SK-N-SH (cell line): ENCODE data around the gene KAT6B. TPM values are rescaled to one million over a fixed set of nuclear protein-coding genes. Genes with fewer than 3 reads are reported as not detected.

Experiments used
- CTCF ChIA-PET: fragments of 300-600, 350-600 bp; formaldehyde crosslinking; extraction: SDS; loops from one replicate; lab custom pipeline; 2021; lab: Yijun Ruan, JAX
- POLR2A ChIA-PET: fragments of 350-600 bp; sonication (Branson Sonifier 250); formaldehyde crosslinking; extraction: SDS; loops from one replicate; lab custom pipeline; 2020; ENCODE audit warnings: antibody characterized with exemption, inconsistent platforms; lab: Yijun Ruan, JAX
- DNase-seq: peaks from one replicate; pipeline ENCODE4 v3.0.0; 2012
- H2AFZ ChIP-seq: fragments of 200-600 bp; sonication (generic); 2 replicates; pipeline ENCODE4 v1.8.1; 2016; ENCODE audit warnings: antibody characterized with exemption, mild to moderate bottlenecking, low read depth
- H3F3A ChIP-seq: fragments of 200-600 bp; sonication (generic); replicated peaks from 2 replicates; pipeline ENCODE3; 2016; ENCODE audit warnings: antibody characterized with exemption, mild to moderate bottlenecking; ENCODE audit not compliant: insufficient read depth
- H3K27ac ChIP-seq, 2 experiments: fragments of 200-500 bp in 1 of 2; fragments of 200-600 bp in 1 of 2; sonication (Bioruptor generic) in 1 of 2; sonication (generic), shearing (Covaris generic) in 1 of 2; 2 replicates each; pipeline versions ENCODE4 v1.5.1 to v1.6.1; 2014 to 2016; ENCODE audit warnings: low read depth in 2 of 2, inconsistent platforms in 1 of 2, low read length in 1 of 2, mild to moderate bottlenecking in 1 of 2, mixed read lengths in 1 of 2
- H3K27me3 ChIP-seq: fragments of 200-600 bp; sonication (generic), shearing (Covaris generic); 2 replicates; pipeline ENCODE4 v1.6.1; 2016; ENCODE audit warnings: mixed run types; ENCODE audit not compliant: insufficient read depth
- H3K36me3 ChIP-seq, 2 experiments: fragments of 200-500 bp in 1 of 2; fragments of 200-600 bp in 1 of 2; sonication (Bioruptor generic) in 1 of 2; sonication (generic) in 1 of 2; replicated peaks in 1 of 2; 2 replicates each; pipeline versions ENCODE3 to v1.5.1; 2014 to 2016; ENCODE audit warnings: low read length in 1 of 2, mild to moderate bottlenecking in 1 of 2; ENCODE audit not compliant: insufficient read depth in 2 of 2, control insufficient read depth in 1 of 2
- H3K4me1 ChIP-seq, 2 experiments: fragments of 200-500 bp in 1 of 2; fragments of 200-600 bp in 1 of 2; sonication (Bioruptor generic) in 1 of 2; sonication (generic), shearing (Covaris generic) in 1 of 2; 2 replicates each; pipeline versions ENCODE4 v1.5.1 to v1.6.1; 2014 to 2016; ENCODE audit warnings: low read depth in 1 of 2, low read length in 1 of 2, mixed run types in 1 of 2; ENCODE audit not compliant: insufficient read depth in 2 of 2, control insufficient read depth in 1 of 2
- H3K4me2 ChIP-seq: fragments of 200-600 bp; sonication (generic), shearing (Covaris generic); 2 replicates; pipeline ENCODE4 v1.6.1; 2017; ENCODE audit warnings: mixed run types
- H3K4me3 ChIP-seq, 2 experiments: fragments of 200-500 bp in 1 of 2; fragments of 200-600 bp in 1 of 2; sonication (Bioruptor generic) in 1 of 2; sonication (generic), shearing (Covaris generic) in 1 of 2; 2 replicates each; pipeline versions ENCODE4 v1.5.1 to v1.8.1; 2014 to 2016; ENCODE audit warnings: low read depth in 2 of 2, inconsistent platforms in 1 of 2, low read length in 1 of 2, mild to moderate bottlenecking in 1 of 2, mixed read lengths in 1 of 2, moderate library complexity in 1 of 2
- H3K79me2 ChIP-seq: fragments of 200-600 bp; sonication (generic); 2 replicates; pipeline ENCODE4 v1.8.1; 2017; ENCODE audit warnings: mild to moderate bottlenecking; ENCODE audit not compliant: insufficient read depth
- H3K9ac ChIP-seq: fragments of 200-600 bp; sonication (generic); 2 replicates; pipeline ENCODE4 v1.6.1; 2017; ENCODE audit warnings: mixed run types
- H3K9me2 ChIP-seq: fragments of 200-600 bp; sonication (generic); 2 replicates; pipeline ENCODE4 v1.6.1; 2017; ENCODE audit warnings: mixed run types
- H3K9me3 ChIP-seq: fragments of 200-600 bp; sonication (generic); 2 replicates; pipeline ENCODE4 v1.6.1; 2017; ENCODE audit warnings: mixed run types, mild to moderate bottlenecking, moderate library complexity
- H4K20me1 ChIP-seq: fragments of 200-600 bp; sonication (generic); 2 replicates; pipeline ENCODE4 v1.6.1; 2017; ENCODE audit warnings: mild to moderate bottlenecking, mixed run types; ENCODE audit not compliant: insufficient read depth
- CHD2 ChIP-seq: fragments of 150-350 bp; IDR thresholded peaks from 2 replicates; pipeline ENCODE4 v1.6.1; 2018; ENCODE audit warnings: low read length; ENCODE audit not compliant: partially characterized antibody
- ELF1 ChIP-seq: IDR thresholded peaks from 2 replicates; pipeline ENCODE4 v1.4.0; 2012
- EP300 ChIP-seq, 2 experiments: IDR thresholded peaks; 2 replicates each; pipeline versions ENCODE4 v1.4.0 to v1.6.1; 2012; ENCODE audit warnings: borderline replicate concordance in 1 of 2, low read depth in 1 of 2, low read length in 1 of 2
- FOXM1 ChIP-seq: IDR thresholded peaks from 2 replicates; pipeline ENCODE4 v1.4.0; 2012; ENCODE audit warnings: low read depth, mild to moderate bottlenecking
- MXI1 ChIP-seq: IDR thresholded peaks from 2 replicates; pipeline ENCODE4 v1.6.1; 2012; ENCODE audit warnings: mild to moderate bottlenecking, low read depth, low read length, improper control_type of control experiment
- NRF1 ChIP-seq: IDR thresholded peaks from 2 replicates; pipeline ENCODE4 v1.6.1; 2012; ENCODE audit warnings: low read depth, mild to moderate bottlenecking, low read length
- RCOR1 ChIP-seq: fragments of 150-350 bp; IDR thresholded peaks from 2 replicates; pipeline ENCODE4 v1.6.1; 2017; ENCODE audit warnings: antibody characterized with exemption, low read length
- RFX5 ChIP-seq: IDR thresholded peaks from 2 replicates; pipeline ENCODE4 v1.6.1; 2012; ENCODE audit warnings: mild to moderate bottlenecking, improper control_type of control experiment, low read length
- RXRA ChIP-seq: IDR thresholded peaks from 2 replicates; pipeline ENCODE4 v1.4.0; 2012; ENCODE audit warnings: low read depth, mild to moderate bottlenecking, borderline replicate concordance
- SIN3A ChIP-seq: IDR thresholded peaks from 2 replicates; pipeline ENCODE4 v1.6.1; 2012; ENCODE audit warnings: low read depth, mild to moderate bottlenecking, low read length, moderate library complexity, borderline replicate concordance
- TCF12 ChIP-seq: IDR thresholded peaks from 2 replicates; pipeline ENCODE4 v1.4.0; 2012
- TEAD4 ChIP-seq: IDR thresholded peaks from 2 replicates; pipeline ENCODE4 v1.4.0; 2012; ENCODE audit warnings: mild to moderate bottlenecking, borderline replicate concordance; ENCODE audit not compliant: insufficient read depth
- WGBS: methylation state at CpG from one replicate; pipeline ENCODE4 v1.1.6; 2017; ENCODE audit warnings: low lambda C conversion rate; 5-methylcytosine and 5-hydroxymethylcytosine counted together
- polyA plus RNA-seq, 3 experiments: library from polyadenylated mRNA; depleted of rRNA; stranded (reverse); fragments of >200 nt; gene quantifications; 2 replicates each; pipeline ENCODE4 v1.2.3, GENCODE V29; 2012
- TF ChIP-seq, protein P1 (sequence below): IDR thresholded peaks from 2 replicates; pipeline ENCODE4 v1.4.0; 2012; ENCODE audit warnings: low read depth
- TF ChIP-seq, protein P2 (sequence below): IDR thresholded peaks from 2 replicates; pipeline ENCODE4 v1.6.1; 2012; ENCODE audit warnings: mild to moderate bottlenecking, low read depth, low read length, moderate library complexity
- TF ChIP-seq, protein P3 (sequence below): fragments of 150-350 bp; IDR thresholded peaks from 2 replicates; pipeline ENCODE4 v1.6.1; 2017; ENCODE audit warnings: antibody characterized with exemption, low read length, low read depth, borderline replicate concordance
- TF ChIP-seq, protein P4 (sequence below): IDR thresholded peaks from 2 replicates; pipeline ENCODE4 v1.4.0; 2012; ENCODE audit warnings: low read depth, borderline replicate concordance

KAT6B gene
- polyA plus RNA-seq, 1 of the 3 experiments (the other 2 are of a cell fraction): 4.3 TPM

DNA sequence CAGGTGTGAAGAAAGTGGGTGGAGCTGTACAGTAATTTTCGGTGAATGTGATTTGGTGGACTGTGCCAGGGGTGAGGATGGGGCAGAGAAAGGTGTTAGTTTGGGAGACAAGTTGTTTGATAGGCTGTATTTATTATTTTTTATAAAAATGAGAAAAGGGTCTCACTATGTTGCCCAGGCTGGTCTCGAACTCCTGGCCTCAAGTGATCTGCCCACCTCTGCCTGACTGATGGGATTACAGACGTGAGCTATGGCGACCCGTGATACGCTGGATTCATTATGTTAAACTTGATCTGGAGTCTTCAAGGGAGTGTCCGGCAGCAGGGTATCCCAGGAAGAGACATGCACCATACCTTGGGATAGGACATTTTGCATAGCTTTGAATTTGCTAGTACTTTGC is 1.3 kb downstream of the KAT6B start (continued):
- TF ChIP-seq, protein P1, sequence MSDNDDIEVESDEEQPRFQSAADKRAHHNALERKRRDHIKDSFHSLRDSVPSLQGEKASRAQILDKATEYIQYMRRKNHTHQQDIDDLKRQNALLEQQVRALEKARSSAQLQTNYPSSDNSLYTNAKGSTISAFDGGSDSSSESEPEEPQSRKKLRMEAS: no peak

DNA sequence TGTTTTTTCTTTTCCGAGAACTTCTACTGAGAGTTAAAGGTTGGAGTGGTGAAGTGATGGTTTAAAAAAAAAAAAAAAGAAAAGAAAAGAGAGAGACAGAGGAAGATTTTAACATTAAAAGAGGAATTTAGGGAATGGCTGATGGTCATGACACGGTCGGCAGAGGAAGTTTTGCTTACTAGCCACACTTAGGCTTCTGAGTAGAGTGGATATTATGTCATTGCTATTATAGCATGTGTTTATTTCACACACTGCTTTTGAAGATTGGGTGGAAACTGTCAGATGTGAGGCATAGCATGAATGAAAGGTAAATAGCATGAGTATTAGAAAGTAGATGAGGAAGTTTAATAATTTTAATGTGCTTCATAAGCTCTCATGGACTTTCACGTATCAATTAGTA is 2.5 kb downstream of the KAT6B start:
- no peak for DNase-seq
- CTCF ChIA-PET: interaction anchor here (0.6 kb wide), 1 partner anchor 169 kb away, joined by 3 read pairs; no protein-coding TSS in a partner anchor
- peaks cover 37% of the 10 kb centered on the region for H4K20me1 ChIP-seq
- H2AFZ ChIP-seq: no peak overlapping the region
- H3K4me3 ChIP-seq: no peak overlapping the region
- POLR2A ChIA-PET: no interaction called here
- TF ChIP-seq TEAD4 (no peak), SIN3A (no peak), ELF1 (no peak), CHD2 (no peak), NRF1 (no peak), RCOR1 (no peak), EP300 (IDR thresholded peaks at IDR 0.05; ENCODE audit: borderline replicate concordance in 1 of 2, low read depth in 1 of 2, low read length in 1 of 2) (no peak), RFX5 (no peak), TCF12 (no peak), RXRA (no peak), FOXM1 (no peak), MXI1 (no peak)
- TF ChIP-seq, protein P2, sequence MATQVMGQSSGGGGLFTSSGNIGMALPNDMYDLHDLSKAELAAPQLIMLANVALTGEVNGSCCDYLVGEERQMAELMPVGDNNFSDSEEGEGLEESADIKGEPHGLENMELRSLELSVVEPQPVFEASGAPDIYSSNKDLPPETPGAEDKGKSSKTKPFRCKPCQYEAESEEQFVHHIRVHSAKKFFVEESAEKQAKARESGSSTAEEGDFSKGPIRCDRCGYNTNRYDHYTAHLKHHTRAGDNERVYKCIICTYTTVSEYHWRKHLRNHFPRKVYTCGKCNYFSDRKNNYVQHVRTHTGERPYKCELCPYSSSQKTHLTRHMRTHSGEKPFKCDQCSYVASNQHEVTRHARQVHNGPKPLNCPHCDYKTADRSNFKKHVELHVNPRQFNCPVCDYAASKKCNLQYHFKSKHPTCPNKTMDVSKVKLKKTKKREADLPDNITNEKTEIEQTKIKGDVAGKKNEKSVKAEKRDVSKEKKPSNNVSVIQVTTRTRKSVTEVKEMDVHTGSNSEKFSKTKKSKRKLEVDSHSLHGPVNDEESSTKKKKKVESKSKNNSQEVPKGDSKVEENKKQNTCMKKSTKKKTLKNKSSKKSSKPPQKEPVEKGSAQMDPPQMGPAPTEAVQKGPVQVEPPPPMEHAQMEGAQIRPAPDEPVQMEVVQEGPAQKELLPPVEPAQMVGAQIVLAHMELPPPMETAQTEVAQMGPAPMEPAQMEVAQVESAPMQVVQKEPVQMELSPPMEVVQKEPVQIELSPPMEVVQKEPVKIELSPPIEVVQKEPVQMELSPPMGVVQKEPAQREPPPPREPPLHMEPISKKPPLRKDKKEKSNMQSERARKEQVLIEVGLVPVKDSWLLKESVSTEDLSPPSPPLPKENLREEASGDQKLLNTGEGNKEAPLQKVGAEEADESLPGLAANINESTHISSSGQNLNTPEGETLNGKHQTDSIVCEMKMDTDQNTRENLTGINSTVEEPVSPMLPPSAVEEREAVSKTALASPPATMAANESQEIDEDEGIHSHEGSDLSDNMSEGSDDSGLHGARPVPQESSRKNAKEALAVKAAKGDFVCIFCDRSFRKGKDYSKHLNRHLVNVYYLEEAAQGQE: no peak
- TF ChIP-seq, protein P1: no peak
- TF ChIP-seq, protein P3, sequence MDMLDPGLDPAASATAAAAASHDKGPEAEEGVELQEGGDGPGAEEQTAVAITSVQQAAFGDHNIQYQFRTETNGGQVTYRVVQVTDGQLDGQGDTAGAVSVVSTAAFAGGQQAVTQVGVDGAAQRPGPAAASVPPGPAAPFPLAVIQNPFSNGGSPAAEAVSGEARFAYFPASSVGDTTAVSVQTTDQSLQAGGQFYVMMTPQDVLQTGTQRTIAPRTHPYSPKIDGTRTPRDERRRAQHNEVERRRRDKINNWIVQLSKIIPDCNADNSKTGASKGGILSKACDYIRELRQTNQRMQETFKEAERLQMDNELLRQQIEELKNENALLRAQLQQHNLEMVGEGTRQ: no peak
- TF ChIP-seq, protein P4, sequence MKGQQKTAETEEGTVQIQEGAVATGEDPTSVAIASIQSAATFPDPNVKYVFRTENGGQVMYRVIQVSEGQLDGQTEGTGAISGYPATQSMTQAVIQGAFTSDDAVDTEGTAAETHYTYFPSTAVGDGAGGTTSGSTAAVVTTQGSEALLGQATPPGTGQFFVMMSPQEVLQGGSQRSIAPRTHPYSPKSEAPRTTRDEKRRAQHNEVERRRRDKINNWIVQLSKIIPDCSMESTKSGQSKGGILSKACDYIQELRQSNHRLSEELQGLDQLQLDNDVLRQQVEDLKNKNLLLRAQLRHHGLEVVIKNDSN: no peak
- peaks cover 68% of the 10 kb centered on the region for H3K79me2 ChIP-seq
- H3F3A ChIP-seq: peaks cover 3% of the 10 kb centered on the region
- H3K9ac ChIP-seq: no peak overlapping the region
- H3K36me3 ChIP-seq: peaks cover 0 to 13% of the 10 kb centered on the region in 2 experiments
- H3K27ac ChIP-seq: no peak overlapping the region
- H3K4me1 ChIP-seq: peaks cover 7 to 10% of the 10 kb centered on the region in 2 experiments; a peak in 3 of 4 replicates
- H3K9me2 ChIP-seq: no peaks in the 10 kb centered on the region
- no peaks in the 10 kb centered on the region for H3K27me3 ChIP-seq
- no peak overlapping the region for H3K4me2 ChIP-seq
- 97% methylated on average over 4 of the region's 4 CpGs for WGBS
- H3K9me3 ChIP-seq: no peaks in the 10 kb centered on the region
